ENCODE results near the gene PADI3. TPM values are rescaled to one million over a fixed set of nuclear protein-coding genes. Genes with fewer than 3 reads are reported as not detected.

PADI3 gene
- total RNA-seq, 3 donors from 2014 or later (not counting 1 experiment from before 2014, with no cell fraction given), result not detected

- no peak for TF ChIP-seq CTCF (IDR thresholded peaks at IDR 0.05)
- Mint-ChIP-seq H3K9me3 (no peaks in the 10 kb centered on the region), H3K27me3 (ENCODE audit: low read depth in 2 of 2) (peaks cover 0 to 6% of the 10 kb centered on the region in 2 donors), H3K27ac (no peak overlapping the region), H3K4me1 (no peaks in the 10 kb centered on the region), H3K36me3 (no peaks in the 10 kb centered on the region), H3K4me3 (no peak overlapping the region)
- no CpG with 5 or more reads among the region's 1 CpG for WGBS (ENCODE audit: insufficient coverage)
- H3K27me3 ChIP-seq (ENCODE audit: control insufficient read depth, insufficient read depth, low read length), result peaks cover 2% of the 10 kb centered on the region
- no peak overlapping the region for H3K27ac ChIP-seq (ENCODE audit: low read length)
- H3K9me3 ChIP-seq (ENCODE audit: control insufficient read depth, insufficient read depth, low read length), result no peaks in the 10 kb centered on the region
- DNase-seq (no peak), ATAC-seq (no peak)
- no peaks in the 10 kb centered on the region for H3K4me1 ChIP-seq (ENCODE audit: control insufficient read depth, insufficient read depth, low read length)
- intact Hi-C loops (cut with micrococcal nuclease), result no loop called here
- H3K4me3 ChIP-seq (ENCODE audit: low read length), result no peak overlapping the region
- no peaks in the 10 kb centered on the region for H3K36me3 ChIP-seq (ENCODE audit: control insufficient read depth, insufficient read depth, low read length)
Measured at GRCh38 chr1:17243274-17243673, 5.6 kb upstream of the PADI3 start.

GRCh38 chr1:17244821-17245740 lies 3.8 kb upstream of the PADI3 start:
- 76% methylated on average over 14 of the region's 14 CpGs for WGBS (ENCODE audit: insufficient coverage)
- no peak for ATAC-seq
- Histone ChIP-seq H3K36me3 (ENCODE audit: control insufficient read depth, insufficient read depth, low read length) (no peaks in the 10 kb centered on the region), H3K4me1 (ENCODE audit: control insufficient read depth, insufficient read depth, low read length) (no peaks in the 10 kb centered on the region), H3K27ac (ENCODE audit: low read length) (no peak overlapping the region), H3K27me3 (ENCODE audit: control insufficient read depth, insufficient read depth, low read length) (peaks cover 2% of the 10 kb centered on the region), H3K4me3 (ENCODE audit: low read length) (no peak overlapping the region), H3K9me3 (ENCODE audit: control insufficient read depth, insufficient read depth, low read length) (no peaks in the 10 kb centered on the region)
- H3K27me3 Mint-ChIP-seq (ENCODE audit: low read depth in 2 of 2), result peaks cover 0 to 6% of the 10 kb centered on the region in 2 donors
- H3K27ac Mint-ChIP-seq, result no peak overlapping the region
- H3K4me1 Mint-ChIP-seq, result no peaks in the 10 kb centered on the region
- intact Hi-C loops (cut with micrococcal nuclease), result no loop called here
- TF ChIP-seq CTCF (IDR thresholded peaks at IDR 0.05), result no peak
- DNase-seq, result no peak
- H3K36me3 Mint-ChIP-seq, result no peaks in the 10 kb centered on the region
- no peaks in the 10 kb centered on the region for H3K9me3 Mint-ChIP-seq
- no peak overlapping the region for H3K4me3 Mint-ChIP-seq

- Mint-ChIP-seq H3K4me3 (no peak overlapping the region), H3K27me3 (ENCODE audit: low read depth in 2 of 2) (peaks cover 3 to 11% of the 10 kb centered on the region in 2 donors), H3K36me3 (no peaks in the 10 kb centered on the region), H3K9me3 (no peaks in the 10 kb centered on the region), H3K27ac (no peak overlapping the region), H3K4me1 (no peaks in the 10 kb centered on the region)
- WGBS (ENCODE audit: insufficient coverage), result 71% methylated on average over 7 of the region's 7 CpGs
- H3K27me3 ChIP-seq (ENCODE audit: control insufficient read depth, insufficient read depth, low read length), result peaks cover 2% of the 10 kb centered on the region
- H3K4me3 ChIP-seq (ENCODE audit: low read length), result no peak overlapping the region
- intact Hi-C loops (cut with micrococcal nuclease), result no loop called here
- H3K36me3 ChIP-seq (ENCODE audit: control insufficient read depth, insufficient read depth, low read length), result no peaks in the 10 kb centered on the region
- H3K27ac ChIP-seq (ENCODE audit: low read length), result no peak overlapping the region
- no peaks in the 10 kb centered on the region for H3K4me1 ChIP-seq (ENCODE audit: control insufficient read depth, insufficient read depth, low read length)
- DNase-seq (no peak), ATAC-seq (no peak)
- no peaks in the 10 kb centered on the region for H3K9me3 ChIP-seq (ENCODE audit: control insufficient read depth, insufficient read depth, low read length)
- TF ChIP-seq CTCF (IDR thresholded peaks at IDR 0.05), result no peak
Measured at GRCh38 chr1:17245816-17246325, 3.0 kb upstream of the PADI3 start.

Data from natural killer cell (primary cell).